HepG2 (cell line): ENCODE results near the gene EPX. TPM values are rescaled to one million over a fixed set of nuclear protein-coding genes. Genes with fewer than 3 reads are reported as not detected.

ENCODE experiments used
- BHLHE40 ChIP-seq: IDR thresholded peaks from 2 replicates; pipeline ENCODE4 v1.6.1; 2011; ENCODE audit warnings: low read length, improper control_type of control experiment
- DNMT1 ChIP-seq: sonication (generic); formaldehyde crosslinking; IDR thresholded peaks from 2 replicates; pipeline ENCODE4 v1.5.1; 2020; ENCODE audit warnings: mild to moderate bottlenecking, missing genetic modification reagents
- ELF3 ChIP-seq: IDR thresholded peaks from 2 replicates; pipeline ENCODE4 v1.6.1; 2016; ENCODE audit warnings: missing genetic modification reagents, missing compliant biosample characterization
- FUBP1 ChIP-seq: sonication (generic); formaldehyde crosslinking; IDR thresholded peaks from 2 replicates; pipeline ENCODE4 v1.5.1; 2020; ENCODE audit warnings: missing genetic modification reagents, mild to moderate bottlenecking, borderline replicate concordance
- MED1 ChIP-seq: sonication (generic); formaldehyde crosslinking; IDR thresholded peaks from 2 replicates; pipeline ENCODE4 v1.4.0; 2020; ENCODE audit warnings: missing genetic modification reagents
- NCOA1 ChIP-seq: sonication (generic); formaldehyde crosslinking; IDR thresholded peaks from 2 replicates; pipeline ENCODE4 v1.9.0; 2021; ENCODE audit warnings: missing genetic modification reagents
- PAF1 ChIP-seq: IDR thresholded peaks from 2 replicates; pipeline ENCODE4 v1.6.1; 2016; ENCODE audit warnings: missing genetic modification reagents, missing compliant biosample characterization
- RELA ChIP-seq: sonication (generic); formaldehyde crosslinking; IDR thresholded peaks from 2 replicates; pipeline ENCODE4 v1.4.0; 2020; ENCODE audit warnings: missing genetic modification reagents
- RNF219 ChIP-seq: sonication (generic); formaldehyde crosslinking; IDR thresholded peaks from 2 replicates; pipeline ENCODE4 v1.5.0; 2020; ENCODE audit warnings: mild to moderate bottlenecking, missing genetic modification reagents
- RXRB ChIP-seq: IDR thresholded peaks from 2 replicates; pipeline ENCODE4 v1.6.1; 2016; ENCODE audit warnings: borderline replicate concordance, missing genetic modification reagents, missing compliant biosample characterization
- TOPORS ChIP-seq: sonication (generic); formaldehyde crosslinking; IDR thresholded peaks from 2 replicates; pipeline ENCODE4 v1.8.0; 2023; ENCODE audit warnings: mild to moderate bottlenecking, missing genetic modification reagents
- ZFP37 ChIP-seq: sonication (generic); formaldehyde crosslinking; IDR thresholded peaks from 2 replicates; pipeline ENCODE4 v1.4.0; 2020; ENCODE audit warnings: missing genetic modification reagents, borderline replicate concordance
- ZNF207 ChIP-seq: fragments of 450-650 bp; IDR thresholded peaks from 2 replicates; pipeline ENCODE4 v1.6.1; 2016; ENCODE audit warnings: antibody characterized with exemption, borderline replicate concordance
- polyA plus RNA-seq, 8 experiments: library from polyadenylated mRNA; depleted of rRNA in 3 of 8; stranded (reverse) in 7 of 8; unstranded in 1 of 8; fragments of >200 nt; fragmentation: Illumina TruSeq in 4 of 8; extraction: Trizol in 4 of 8; gene quantifications; 2 replicates each; pipeline versions ENCODE4 v1.2.1 to v1.2.3, GENCODE V29; 2011 to 2016; ENCODE audit warnings: low read depth in 4 of 8, missing spikeins in 1 of 8, mixed read lengths in 1 of 8; ENCODE audit not compliant: insufficient read depth in 1 of 8
- total RNA-seq, 5 experiments: library from RNA; depleted of rRNA; stranded (reverse); fragments of >200 nt; fragmentation: Illumina TruSeq; extraction: Trizol; gene quantifications; 2 replicates each; pipeline ENCODE4 v1.2.3, GENCODE V29; 2016; ENCODE audit warnings: low read depth in 1 of 5
- TF ChIP-seq, protein P1 (sequence below), 2 experiments: sonication (generic) in 1 of 2; formaldehyde crosslinking in 1 of 2; IDR thresholded peaks; 2 replicates each; pipeline versions ENCODE4 v1.4.0 to v1.6.1; 2018 to 2020; ENCODE audit warnings: missing genetic modification reagents in 2 of 2, borderline replicate concordance in 1 of 2, low read depth in 1 of 2, mild to moderate bottlenecking in 1 of 2, missing biosample characterization in 1 of 2
- TF ChIP-seq, protein P2 (sequence below): IDR thresholded peaks from 2 replicates; pipeline ENCODE4 v1.6.1; 2012; ENCODE audit warnings: low read depth, low read length, improper control_type of control experiment
- TF ChIP-seq, protein P3 (sequence below): sonication (generic); formaldehyde crosslinking; IDR thresholded peaks from 2 replicates; pipeline ENCODE4 v1.4.0; 2020; ENCODE audit warnings: missing genetic modification reagents, borderline replicate concordance

EPX gene
- total and polyA plus RNA-seq, 2 of the 13 experiments (the other 11 are each of a cell fraction or from before 2014, with no cell fraction given) = not detected

DNA sequence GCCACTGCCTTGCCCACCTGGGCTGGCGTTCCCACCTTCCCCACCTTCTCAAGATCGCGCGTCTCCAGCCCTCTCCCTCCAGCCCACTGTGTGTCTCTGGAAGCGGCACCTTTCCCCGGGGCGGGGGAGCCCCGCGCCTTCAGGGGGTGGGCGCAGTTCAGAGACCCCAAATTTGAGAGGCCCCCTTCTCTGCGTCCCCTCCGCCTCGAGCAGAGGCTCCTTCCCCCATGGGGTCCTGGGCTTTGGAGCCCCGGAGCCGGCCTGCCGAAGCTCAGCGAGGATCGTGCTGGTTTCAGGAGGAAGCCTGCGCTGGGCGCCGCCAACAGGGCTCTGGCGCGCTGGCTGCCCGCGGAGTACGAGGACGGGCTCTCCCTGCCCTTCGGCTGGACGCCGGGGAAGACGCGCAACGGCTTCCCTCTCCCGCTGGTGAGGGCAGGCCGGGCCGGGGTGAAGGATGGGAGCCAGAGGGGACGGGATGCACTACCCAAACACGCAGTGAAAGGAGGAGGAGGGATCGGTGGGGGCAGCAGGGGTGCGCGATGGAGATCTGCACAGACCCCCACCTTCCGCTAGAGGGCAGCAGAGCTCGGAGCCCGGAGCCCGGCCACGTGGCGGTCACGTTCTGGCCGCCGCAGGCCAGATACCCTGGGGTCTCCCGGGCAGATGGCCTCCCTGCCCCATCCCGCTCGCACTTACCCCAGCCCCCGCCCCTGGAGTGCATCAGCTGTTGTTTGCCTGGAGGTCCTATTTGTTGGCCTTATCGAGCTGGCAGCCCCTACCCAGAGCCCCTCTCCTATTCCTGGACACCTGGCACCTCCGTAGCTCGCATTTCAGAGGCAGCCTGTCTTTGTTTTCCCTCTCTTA lies 57.0 kb downstream of the EPX start (continued):
- TF ChIP-seq FUBP1 (CRISPR knock-in tag) = no peak
- no peak for TF ChIP-seq ELF3 (CRISPR knock-in tag)
- TF ChIP-seq RXRB = peak; percentile 44; the same call in 1 of the 2 replicates
- TF ChIP-seq, protein P1, sequence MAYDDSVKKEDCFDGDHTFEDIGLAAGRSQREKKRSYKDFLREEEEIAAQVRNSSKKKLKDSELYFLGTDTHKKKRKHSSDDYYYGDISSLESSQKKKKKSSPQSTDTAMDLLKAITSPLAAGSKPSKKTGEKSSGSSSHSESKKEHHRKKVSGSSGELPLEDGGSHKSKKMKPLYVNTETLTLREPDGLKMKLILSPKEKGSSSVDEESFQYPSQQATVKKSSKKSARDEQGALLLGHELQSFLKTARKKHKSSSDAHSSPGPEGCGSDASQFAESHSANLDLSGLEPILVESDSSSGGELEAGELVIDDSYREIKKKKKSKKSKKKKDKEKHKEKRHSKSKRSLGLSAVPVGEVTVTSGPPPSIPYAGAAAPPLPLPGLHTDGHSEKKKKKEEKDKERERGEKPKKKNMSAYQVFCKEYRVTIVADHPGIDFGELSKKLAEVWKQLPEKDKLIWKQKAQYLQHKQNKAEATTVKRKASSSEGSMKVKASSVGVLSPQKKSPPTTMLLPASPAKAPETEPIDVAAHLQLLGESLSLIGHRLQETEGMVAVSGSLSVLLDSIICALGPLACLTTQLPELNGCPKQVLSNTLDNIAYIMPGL (CRISPR knock-in tag; IDR thresholded peaks at IDR 0.05; ENCODE audit: borderline replicate concordance in 1 of 2, low read depth in 1 of 2) = peak; percentile 38 to 47; a peak in 1 of 4 replicates
- no peak for TF ChIP-seq MED1 (CRISPR knock-in tag)
- no peak for TF ChIP-seq ZNF207
- TF ChIP-seq, protein P2, sequence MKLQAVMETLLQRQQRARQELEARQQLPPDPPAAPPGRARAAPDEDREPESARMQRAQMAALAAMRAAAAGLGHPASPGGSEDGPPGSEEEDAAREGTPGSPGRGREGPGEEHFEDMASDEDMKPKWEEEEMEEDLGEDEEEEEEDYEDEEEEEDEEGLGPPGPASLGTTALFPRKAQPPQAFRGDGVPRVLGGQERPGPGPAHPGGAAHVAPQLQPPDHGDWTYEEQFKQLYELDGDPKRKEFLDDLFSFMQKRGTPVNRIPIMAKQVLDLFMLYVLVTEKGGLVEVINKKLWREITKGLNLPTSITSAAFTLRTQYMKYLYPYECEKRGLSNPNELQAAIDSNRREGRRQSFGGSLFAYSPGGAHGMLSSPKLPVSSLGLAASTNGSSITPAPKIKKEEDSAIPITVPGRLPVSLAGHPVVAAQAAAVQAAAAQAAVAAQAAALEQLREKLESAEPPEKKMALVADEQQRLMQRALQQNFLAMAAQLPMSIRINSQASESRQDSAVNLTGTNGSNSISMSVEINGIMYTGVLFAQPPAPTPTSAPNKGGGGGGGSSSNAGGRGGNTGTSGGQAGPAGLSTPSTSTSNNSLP = no peak
- TF ChIP-seq TOPORS (CRISPR knock-in tag) = 0 out of 2 replicates have a peak, but pooled peaks have one; percentile 79
- peak; percentile 97 for TF ChIP-seq BHLHE40
- no peak for TF ChIP-seq ZFP37 (CRISPR knock-in tag)
- no peak for TF ChIP-seq PAF1 (CRISPR knock-in tag)
- TF ChIP-seq RNF219 = no peak
- TF ChIP-seq, protein P3, sequence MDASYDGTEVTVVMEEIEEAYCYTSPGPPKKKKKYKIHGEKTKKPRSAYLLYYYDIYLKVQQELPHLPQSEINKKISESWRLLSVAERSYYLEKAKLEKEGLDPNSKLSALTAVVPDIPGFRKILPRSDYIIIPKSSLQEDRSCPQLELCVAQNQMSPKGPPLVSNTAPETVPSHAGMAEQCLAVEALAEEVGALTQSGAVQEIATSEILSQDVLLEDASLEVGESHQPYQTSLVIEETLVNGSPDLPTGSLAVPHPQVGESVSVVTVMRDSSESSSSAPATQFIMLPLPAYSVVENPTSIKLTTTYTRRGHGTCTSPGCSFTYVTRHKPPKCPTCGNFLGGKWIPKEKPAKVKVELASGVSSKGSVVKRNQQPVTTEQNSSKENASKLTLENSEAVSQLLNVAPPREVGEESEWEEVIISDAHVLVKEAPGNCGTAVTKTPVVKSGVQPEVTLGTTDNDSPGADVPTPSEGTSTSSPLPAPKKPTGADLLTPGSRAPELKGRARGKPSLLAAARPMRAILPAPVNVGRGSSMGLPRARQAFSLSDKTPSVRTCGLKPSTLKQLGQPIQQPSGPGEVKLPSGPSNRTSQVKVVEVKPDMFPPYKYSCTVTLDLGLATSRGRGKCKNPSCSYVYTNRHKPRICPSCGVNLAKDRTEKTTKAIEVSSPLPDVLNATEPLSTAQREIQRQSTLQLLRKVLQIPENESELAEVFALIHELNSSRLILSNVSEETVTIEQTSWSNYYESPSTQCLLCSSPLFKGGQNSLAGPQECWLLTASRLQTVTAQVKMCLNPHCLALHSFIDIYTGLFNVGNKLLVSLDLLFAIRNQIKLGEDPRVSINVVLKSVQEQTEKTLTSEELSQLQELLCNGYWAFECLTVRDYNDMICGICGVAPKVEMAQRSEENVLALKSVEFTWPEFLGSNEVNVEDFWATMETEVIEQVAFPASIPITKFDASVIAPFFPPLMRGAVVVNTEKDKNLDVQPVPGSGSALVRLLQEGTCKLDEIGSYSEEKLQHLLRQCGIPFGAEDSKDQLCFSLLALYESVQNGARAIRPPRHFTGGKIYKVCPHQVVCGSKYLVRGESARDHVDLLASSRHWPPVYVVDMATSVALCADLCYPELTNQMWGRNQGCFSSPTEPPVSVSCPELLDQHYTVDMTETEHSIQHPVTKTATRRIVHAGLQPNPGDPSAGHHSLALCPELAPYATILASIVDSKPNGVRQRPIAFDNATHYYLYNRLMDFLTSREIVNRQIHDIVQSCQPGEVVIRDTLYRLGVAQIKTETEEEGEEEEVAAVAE = no peak
- TF ChIP-seq DNMT1 (CRISPR knock-in tag) = no peak
- TF ChIP-seq RELA = no peak
- TF ChIP-seq NCOA1 (CRISPR knock-in tag) = no peak
